Kidney (tissue), 14 donors: Measurements from ENCODE around the gene C4orf33. TPM values are rescaled to one million over a fixed set of nuclear protein-coding genes. Genes with fewer than 3 reads are reported as not detected.
"Not testable (repeated sequence)": the region's sequence is repeated elsewhere in the genome, so short reads cannot be mapped to it uniquely, and the experiment has no call there.

Source experiments
- DNase-seq, 5 donors: peaks; one replicate each; pipeline ENCODE4 v3.0.0-alpha.2; 2013 to 2020
- FAIRE-seq: peaks from 2 replicates; lab custom pipeline; 2012; peaks lifted over from hg19 to GRCh38; lab: Jason Lieb, UNC
- H3K27ac ChIP-seq, 2 donors: one replicate each; pipeline ENCODE4 v1.7.0; 2013; ENCODE audit warnings: low read depth in 2 of 2, low read length in 2 of 2, inconsistent platforms in 1 of 2
- H3K27me3 ChIP-seq: one replicate; pipeline ENCODE4 v1.7.1; 2013; ENCODE audit warnings: low read length, inconsistent platforms; ENCODE audit not compliant: control insufficient read depth, insufficient read depth
- H3K36me3 ChIP-seq, 3 donors: one replicate each; pipeline versions ENCODE4 v1.7.0 to v1.7.1; 2013; ENCODE audit warnings: low read length in 3 of 3, control low read depth in 1 of 3, inconsistent platforms in 1 of 3; ENCODE audit not compliant: insufficient read depth in 3 of 3, control insufficient read depth in 2 of 3
- H3K4me1 ChIP-seq, 3 donors: one replicate each; pipeline versions ENCODE4 v1.7.0 to v1.7.1; 2013; ENCODE audit warnings: low read length in 3 of 3, inconsistent platforms in 1 of 3, low read depth in 1 of 3; ENCODE audit not compliant: control insufficient read depth in 2 of 3, insufficient read depth in 2 of 3
- H3K4me3 ChIP-seq, 3 donors: one replicate each; pipeline versions ENCODE4 v1.7.0 to v1.8.1; 2013; ENCODE audit warnings: low read length in 3 of 3, control low read depth in 1 of 3, inconsistent platforms in 1 of 3
- H3K9ac ChIP-seq, 3 donors: one replicate each; pipeline versions ENCODE4 v1.7.0 to v1.7.1; 2013; ENCODE audit warnings: low read length in 3 of 3, control low read depth in 1 of 3, inconsistent platforms in 1 of 3
- H3K9me3 ChIP-seq, 3 donors: one replicate each; pipeline versions ENCODE4 v1.7.0 to v1.7.1; 2013; ENCODE audit warnings: low read length in 3 of 3, control low read depth in 1 of 3, inconsistent platforms in 1 of 3; ENCODE audit not compliant: control insufficient read depth in 2 of 3, insufficient read depth in 1 of 3
- CTCF ChIP-seq: IDR thresholded peaks from 3 replicates; pipeline ENCODE4 v1.5.1; 2012; ENCODE audit warnings: mild to moderate bottlenecking, moderate library complexity, borderline replicate concordance; ENCODE audit not compliant: insufficient read depth; ENCODE audit errors: extremely low read depth
- intact Hi-C: fragments of 100-400 bp; cut with DNase I; formaldehyde crosslinking; loops from one replicate; pipeline ENCODE4 v1.11.1; 2022
- polyA plus RNA-seq: library from polyadenylated mRNA; stranded (reverse); fragments of 350-450 nt; fragmentation: Illumina TruSeq; extraction: RNeasy Lipid Tissue Mini Kit (QIAGEN cat#74804); gene quantifications from one replicate; pipeline ENCODE4 v1.2.3, GENCODE V29; 2014; ENCODE audit warnings: low read depth, low replicate concordance; ENCODE audit not compliant: insufficient read depth
- total RNA-seq: library from RNA; stranded (reverse); fragmentation: NEBNext Ultra II Directional; extraction: Animal tissue kit (Norgen Biotek cat#: 25700); gene quantifications from one replicate; pipeline ENCODE4 v1.2.1, GENCODE V29; 2021
- donor health status: control.
- donor health status: control.
- donor health status: control.
- donor health status: control.
- donor health status: control.
- donor health status: DM: yes; HTN: yes; CAD: no.
- donor health status: Normal renal cell carcinoma (clear cell type).

The C4orf33 gene
- total and polyA plus RNA-seq, 2 donors from 2014 or later: 13.6 to 26.7 TPM

GRCh38 chr4:129063640-129064039 is 32.3 kb upstream of the C4orf33 start:
- Histone ChIP-seq H3K27ac (no peak overlapping the region), H3K9me3 (peaks cover 0 to 43% (median 13%) of the 10 kb centered on the region in 3 donors), H3K4me3 (no peak overlapping the region), H3K9ac (no peak overlapping the region), H3K4me1 (no peaks in the 10 kb centered on the region), H3K27me3 (no peaks in the 10 kb centered on the region), H3K36me3 (peaks cover 0 to 6% (median 3%) of the 10 kb centered on the region in 3 donors)
- intact Hi-C loops: no loop called here
- TF ChIP-seq CTCF: no peak
- no peak for DNase-seq
- FAIRE-seq: no peak

GRCh38 chr4:129064717-129065116 is 31.2 kb upstream of the C4orf33 start:
- no peak overlapping the region for H3K27ac ChIP-seq
- H3K9ac ChIP-seq: no peak overlapping the region
- FAIRE-seq: no peak
- intact Hi-C loops: no loop called here
- peaks cover 0 to 37% (median 13%) of the 10 kb centered on the region in 3 donors for H3K9me3 ChIP-seq
- no peak for TF ChIP-seq CTCF
- no peaks in the 10 kb centered on the region for H3K27me3 ChIP-seq
- H3K4me1 ChIP-seq: no peaks in the 10 kb centered on the region
- DNase-seq: peak in 1 of 5 donors; percentile 10
- peaks cover 0 to 6% (median 3%) of the 10 kb centered on the region in 3 donors for H3K36me3 ChIP-seq
- H3K4me3 ChIP-seq: no peak overlapping the region

- H3K27ac ChIP-seq, H3K27me3 ChIP-seq, H3K9ac ChIP-seq, DNase-seq, H3K4me3 ChIP-seq, FAIRE-seq, H3K36me3 ChIP-seq, intact Hi-C loops, H3K9me3 ChIP-seq, H3K4me1 ChIP-seq: not testable (repeated sequence)
Observed at GRCh38 chr4:129069537-129069936, 26.4 kb upstream of the C4orf33 start.

GRCh38 chr4:129077326-129077725 is 18.6 kb upstream of the C4orf33 start:
- intact Hi-C loops: no loop called here
- Histone ChIP-seq H3K27ac (no peak overlapping the region), H3K4me3 (no peak overlapping the region), H3K9ac (no peak overlapping the region), H3K9me3 (no peaks in the 10 kb centered on the region), H3K4me1 (no peaks in the 10 kb centered on the region), H3K27me3 (no peaks in the 10 kb centered on the region), H3K36me3 (peaks cover 0 to 3% (median 0%) of the 10 kb centered on the region in 3 donors)
- no peak for FAIRE-seq
- no peak for TF ChIP-seq CTCF
- DNase-seq: no peak
